ENCODE measurements around the gene DNAH11.

DNA sequence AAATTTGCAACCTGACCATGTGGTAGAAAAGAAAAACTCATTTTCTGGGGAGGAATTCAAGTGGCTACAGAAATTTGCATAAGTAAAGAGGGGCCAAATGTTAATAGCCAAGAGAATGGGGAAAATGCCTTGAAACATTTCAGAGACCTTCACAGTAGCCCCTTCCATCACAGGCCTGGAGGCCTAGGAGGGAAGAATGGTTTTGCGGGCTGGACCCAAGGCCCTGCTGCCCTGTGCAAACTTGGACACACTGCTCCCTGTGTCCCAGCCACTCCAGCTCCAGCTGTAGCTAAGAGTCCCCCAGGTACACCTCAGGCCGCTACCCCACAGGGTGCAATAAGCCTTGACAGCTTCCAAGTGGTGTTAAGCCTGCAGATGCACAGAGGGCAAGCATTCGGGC lies 16.4 kb upstream of the DNAH11 start:
- TF ChIP-seq, protein P1, sequence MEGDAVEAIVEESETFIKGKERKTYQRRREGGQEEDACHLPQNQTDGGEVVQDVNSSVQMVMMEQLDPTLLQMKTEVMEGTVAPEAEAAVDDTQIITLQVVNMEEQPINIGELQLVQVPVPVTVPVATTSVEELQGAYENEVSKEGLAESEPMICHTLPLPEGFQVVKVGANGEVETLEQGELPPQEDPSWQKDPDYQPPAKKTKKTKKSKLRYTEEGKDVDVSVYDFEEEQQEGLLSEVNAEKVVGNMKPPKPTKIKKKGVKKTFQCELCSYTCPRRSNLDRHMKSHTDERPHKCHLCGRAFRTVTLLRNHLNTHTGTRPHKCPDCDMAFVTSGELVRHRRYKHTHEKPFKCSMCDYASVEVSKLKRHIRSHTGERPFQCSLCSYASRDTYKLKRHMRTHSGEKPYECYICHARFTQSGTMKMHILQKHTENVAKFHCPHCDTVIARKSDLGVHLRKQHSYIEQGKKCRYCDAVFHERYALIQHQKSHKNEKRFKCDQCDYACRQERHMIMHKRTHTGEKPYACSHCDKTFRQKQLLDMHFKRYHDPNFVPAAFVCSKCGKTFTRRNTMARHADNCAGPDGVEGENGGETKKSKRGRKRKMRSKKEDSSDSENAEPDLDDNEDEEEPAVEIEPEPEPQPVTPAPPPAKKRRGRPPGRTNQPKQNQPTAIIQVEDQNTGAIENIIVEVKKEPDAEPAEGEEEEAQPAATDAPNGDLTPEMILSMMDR (IDR thresholded peaks at IDR 0.05), result no peak
- TF ChIP-seq POLR2A (IDR thresholded peaks at IDR 0.05), result no peak
